RWPE1 (cell line): Measurements from ENCODE around the gene RAB1B.
A peak's percentile ranks its signal among the peaks of the same experiment; 100 is the strongest.

ENCODE experiments used
- CTCF ChIA-PET: fragments of 350-600 bp; sonication (Branson Sonifier 250); formaldehyde crosslinking; extraction: SDS; loops from one replicate; lab custom pipeline; 2021; lab: Yijun Ruan, JAX
- POLR2A ChIA-PET: fragments of 400-600 bp; formaldehyde crosslinking; extraction: SDS; loops from one replicate; lab custom pipeline; 2020; ENCODE audit warnings: antibody characterized with exemption; ENCODE audit not compliant: low non-redundant PET; lab: Yijun Ruan, JAX
- DNase-seq: peaks from one replicate; pipeline ENCODE4 v3.0.0; 2012; ENCODE audit warnings: low spot score
- H3K27ac ChIP-seq: fragments of 450-650 bp; 2 replicates; pipeline ENCODE4 v1.5.1; 2017
- CTCF ChIP-seq: fragments of 450-650 bp; conservative IDR thresholded peaks from 2 replicates; pipeline ENCODE4 v1.5.1; 2017; ENCODE audit warnings: low read depth, mild to moderate bottlenecking

The RAB1B gene

GRCh38 chr11:66268244-66268951 is at the start of gene RAB1B:
RAB1B (plus strand) TSS chr11:66268639; CDS start chr11:66268680, 41 bp downstream.
- ChIA-PET CTCF (no interaction called here), POLR2A (no interaction called here)
- TF ChIP-seq CTCF = no peak
- DNase-seq = peak; percentile 98
- H3K27ac ChIP-seq = peak within 1 kb of the TSS; percentile 95

GRCh38 chr11:66218846-66219620 is 49.4 kb upstream of the RAB1B start:
- POLR2A ChIA-PET = no interaction called here
- CTCF ChIA-PET = interaction anchor here (1.3 kb wide), 1 partner anchor 12 kb away, joined by 6 read pairs; no protein-coding TSS in a partner anchor
- DNase-seq = no peak
- no peak for TF ChIP-seq CTCF
- no peak overlapping the region for H3K27ac ChIP-seq

- DNase-seq = no peak
- H3K27ac ChIP-seq = peak overlapping the region; percentile 38
- TF ChIP-seq CTCF = no peak
- ChIA-PET POLR2A (no interaction called here), CTCF (interaction anchor here (0.6 to 1.1 kb wide), 2 partner anchors 151 to 317 kb away, joined by 4 to 5 read pairs; no protein-coding TSS in a partner anchor)
These were observed 48.4 kb upstream of the RAB1B start for GRCh38 chr11:66219846-66220565.

GRCh38 chr11:66220566-66220935 is 47.9 kb upstream of the RAB1B start:
- no peak for DNase-seq
- ChIA-PET CTCF (interaction anchor here (1.1 kb wide), 1 partner anchor 152 kb away, joined by 4 read pairs; no protein-coding TSS in a partner anchor), POLR2A (no interaction called here)

GRCh38 chr11:66221012-66221411 is 47.4 kb upstream of the RAB1B start:
- no peak for DNase-seq
- no peak for TF ChIP-seq CTCF
- CTCF ChIA-PET = interaction anchor here (0.7 to 1.1 kb wide), 2 partner anchors 152 to 199 kb away, joined by 4 to 5 read pairs; no protein-coding TSS in a partner anchor
- POLR2A ChIA-PET = interaction anchor here (0.6 kb wide), 1 partner anchor 275 kb away, joined by 4 read pairs; no protein-coding TSS in a partner anchor
- peak overlapping the region; percentile 38; the same call in 1 of the 2 replicates for H3K27ac ChIP-seq

More at GRCh38 chr11:66220566-66220935, 47.9 kb upstream of the RAB1B start:
- H3K27ac ChIP-seq = peak overlapping the region; percentile 38
- no peak for TF ChIP-seq CTCF
